Neuron (in vitro differentiated cells): ENCODE measurements around the gene GAA.

ENCODE experiments used
- H2AFZ ChIP-seq: one replicate; pipeline ENCODE4 v1.6.1; 2013; ENCODE audit warnings: low read depth, mild to moderate bottlenecking, inconsistent platforms, low read length, moderate library complexity
- H3K27me3 ChIP-seq: one replicate; pipeline ENCODE4 v1.6.1; 2013; ENCODE audit warnings: low read length; ENCODE audit not compliant: insufficient read depth
- H3K36me3 ChIP-seq: one replicate; pipeline ENCODE4 v1.6.1; 2013; ENCODE audit warnings: low read length; ENCODE audit not compliant: insufficient read depth
- H3K4me1 ChIP-seq: one replicate; pipeline ENCODE4 v1.6.1; 2013; ENCODE audit warnings: low read length; ENCODE audit not compliant: insufficient read depth
- H3K4me3 ChIP-seq: 2 replicates; pipeline ENCODE4 v1.5.1; 2013; ENCODE audit warnings: mild to moderate bottlenecking, low read length, moderate library complexity
- H3K9me3 ChIP-seq: one replicate; pipeline ENCODE4 v1.6.1; 2013; ENCODE audit warnings: low read length

Gene GAA

GRCh38 chr17:80109713-80110446, 8.5 kb downstream of the GAA start:
- H3K27me3 ChIP-seq = no peaks in the 10 kb centered on the region
- no peak overlapping the region for H2AFZ ChIP-seq
- H3K4me3 ChIP-seq = no peak overlapping the region
- H3K4me1 ChIP-seq = no peaks in the 10 kb centered on the region
- H3K36me3 ChIP-seq = no peaks in the 10 kb centered on the region
- peaks cover 3% of the 10 kb centered on the region for H3K9me3 ChIP-seq

DNA sequence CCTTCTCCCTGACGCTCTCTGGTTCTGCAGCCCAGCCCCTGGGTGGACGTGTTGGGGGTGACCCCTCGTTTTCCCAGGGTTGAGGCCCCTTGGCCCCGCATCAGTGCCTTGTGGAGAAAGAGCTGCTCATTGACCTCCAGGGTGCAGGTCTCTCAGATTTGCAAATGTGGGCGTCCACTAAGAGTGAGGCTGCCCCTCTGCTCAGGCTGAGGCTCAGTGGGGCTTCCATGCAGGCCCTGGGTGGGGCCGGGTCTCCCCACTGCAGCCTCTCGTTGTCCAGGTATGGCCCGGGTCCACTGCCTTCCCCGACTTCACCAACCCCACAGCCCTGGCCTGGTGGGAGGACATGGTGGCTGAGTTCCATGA, 9.0 kb downstream of the GAA start:
- no peaks in the 10 kb centered on the region for H3K4me1 ChIP-seq
- no peak overlapping the region for H2AFZ ChIP-seq

DNA sequence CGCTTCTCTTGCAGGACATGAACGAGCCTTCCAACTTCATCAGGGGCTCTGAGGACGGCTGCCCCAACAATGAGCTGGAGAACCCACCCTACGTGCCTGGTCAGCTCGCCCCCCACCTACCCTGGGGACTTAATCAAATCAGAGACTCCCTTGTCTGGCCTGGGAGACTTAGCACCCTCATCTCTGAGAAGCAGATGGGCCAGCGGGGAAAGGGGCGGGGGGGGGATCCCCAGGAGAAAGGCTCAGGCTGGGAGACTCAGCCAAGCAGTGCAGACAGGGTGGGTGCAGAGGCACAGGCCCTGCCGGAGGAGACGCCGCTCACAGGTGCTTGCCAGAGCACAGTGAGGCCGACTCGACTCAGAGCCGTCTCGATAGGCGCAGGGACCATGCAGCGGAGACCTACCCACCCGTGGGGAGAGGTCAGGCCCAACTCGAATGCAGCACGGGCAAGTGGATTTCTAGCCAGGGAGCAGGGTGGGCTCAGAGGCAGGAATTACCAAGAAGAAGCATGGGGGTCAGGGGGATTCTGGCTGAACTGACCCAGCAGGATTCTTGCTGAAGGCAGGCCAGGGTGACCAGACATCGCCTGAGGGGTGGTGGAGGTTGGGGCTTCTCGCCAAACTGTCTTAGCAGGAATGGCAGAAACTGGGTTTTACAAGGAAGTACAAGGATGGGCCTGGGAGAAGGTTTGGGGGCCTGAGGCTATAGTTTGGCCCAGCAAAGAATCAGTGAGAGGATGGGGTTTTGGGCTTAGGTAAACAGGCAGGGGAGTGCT, 9.7 kb downstream of the GAA start:
- H3K4me3 ChIP-seq = no peak overlapping the region
- peaks cover 6% of the 10 kb centered on the region for H3K4me1 ChIP-seq
- H2AFZ ChIP-seq = no peak overlapping the region
- H3K36me3 ChIP-seq = no peaks in the 10 kb centered on the region
- no peaks in the 10 kb centered on the region for H3K27me3 ChIP-seq
- peaks cover 3% of the 10 kb centered on the region for H3K9me3 ChIP-seq

More for the DNA sequence above, 9.0 kb downstream of the GAA start:
- Histone ChIP-seq H3K4me3 (no peak overlapping the region), H3K9me3 (peaks cover 3% of the 10 kb centered on the region), H3K27me3 (no peaks in the 10 kb centered on the region), H3K36me3 (no peaks in the 10 kb centered on the region)

- no peak overlapping the region for H2AFZ ChIP-seq
- no peak overlapping the region for H3K4me3 ChIP-seq
- H3K4me1 ChIP-seq = peaks cover 14% of the 10 kb centered on the region
- H3K27me3 ChIP-seq = no peaks in the 10 kb centered on the region
- no peaks in the 10 kb centered on the region for H3K36me3 ChIP-seq
- peaks cover 3% of the 10 kb centered on the region for H3K9me3 ChIP-seq
Measured at GRCh38 chr17:80111702-80112470, 10.5 kb downstream of the GAA start.

- H3K4me1 ChIP-seq = peaks cover 14% of the 10 kb centered on the region
- H3K9me3 ChIP-seq = peaks cover 3% of the 10 kb centered on the region
- no peak overlapping the region for H3K4me3 ChIP-seq
- no peak overlapping the region for H2AFZ ChIP-seq
- no peaks in the 10 kb centered on the region for H3K36me3 ChIP-seq
- H3K27me3 ChIP-seq = no peaks in the 10 kb centered on the region
Measured at GRCh38 chr17:80112471-80113032, 11.2 kb downstream of the GAA start.

GRCh38 chr17:80113033-80113484, 11.7 kb downstream of the GAA start:
- peaks cover 14% of the 10 kb centered on the region for H3K4me1 ChIP-seq
- no peak overlapping the region for H3K4me3 ChIP-seq
- H2AFZ ChIP-seq = no peak overlapping the region
- no peaks in the 10 kb centered on the region for H3K36me3 ChIP-seq
- peaks cover 3% of the 10 kb centered on the region for H3K9me3 ChIP-seq
- no peaks in the 10 kb centered on the region for H3K27me3 ChIP-seq

DNA sequence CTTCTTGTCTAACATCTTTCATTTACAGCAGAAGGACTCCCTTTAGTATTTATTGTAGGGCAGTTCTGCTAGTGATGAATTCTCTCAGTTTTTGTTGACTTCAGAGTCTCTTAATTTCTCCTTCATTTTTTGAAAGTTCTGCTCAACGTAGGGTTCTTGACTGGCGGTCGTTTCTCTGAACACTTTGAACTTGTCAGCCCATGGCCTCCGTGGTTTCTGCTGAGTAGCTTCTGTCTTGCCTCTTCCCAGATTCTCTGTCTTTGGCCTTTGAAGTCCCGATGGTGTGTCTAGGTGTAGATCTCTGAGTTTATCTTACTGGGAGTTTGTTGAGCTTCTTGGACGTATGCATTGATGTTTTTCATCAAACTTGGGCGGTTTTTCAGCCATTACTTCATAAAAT, 13.4 kb downstream of the GAA start:
- H3K4me1 ChIP-seq = peaks cover 14% of the 10 kb centered on the region
- H3K9me3 ChIP-seq = peaks cover 3% of the 10 kb centered on the region
- H3K36me3 ChIP-seq = no peaks in the 10 kb centered on the region
- no peaks in the 10 kb centered on the region for H3K27me3 ChIP-seq
- no peak overlapping the region for H3K4me3 ChIP-seq
- H2AFZ ChIP-seq = no peak overlapping the region

DNA sequence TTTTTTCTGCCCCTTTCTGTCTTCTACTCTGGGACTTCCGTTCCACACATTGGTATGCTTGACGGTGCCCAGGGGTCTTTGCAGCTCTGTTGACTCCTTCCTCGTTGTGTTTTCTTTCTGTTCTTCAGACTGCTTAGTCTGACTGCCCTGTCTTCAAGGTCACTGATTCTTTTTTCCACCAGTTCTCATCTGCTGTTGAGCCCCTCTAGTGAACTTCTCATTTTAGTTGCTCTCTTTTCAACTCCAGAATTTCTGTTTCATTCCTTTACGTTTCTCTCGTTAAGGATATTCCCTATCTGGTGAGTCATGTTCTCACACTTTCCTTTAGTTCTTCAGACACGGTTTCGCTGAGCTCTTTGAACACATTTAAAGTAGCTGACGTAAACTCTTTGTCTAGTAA, 13.8 kb downstream of the GAA start:
- H3K36me3 ChIP-seq = no peaks in the 10 kb centered on the region
- peaks cover 3% of the 10 kb centered on the region for H3K9me3 ChIP-seq
- no peak overlapping the region for H3K4me3 ChIP-seq
- H2AFZ ChIP-seq = no peak overlapping the region
- H3K4me1 ChIP-seq = peaks cover 14% of the 10 kb centered on the region
- H3K27me3 ChIP-seq = no peaks in the 10 kb centered on the region

DNA sequence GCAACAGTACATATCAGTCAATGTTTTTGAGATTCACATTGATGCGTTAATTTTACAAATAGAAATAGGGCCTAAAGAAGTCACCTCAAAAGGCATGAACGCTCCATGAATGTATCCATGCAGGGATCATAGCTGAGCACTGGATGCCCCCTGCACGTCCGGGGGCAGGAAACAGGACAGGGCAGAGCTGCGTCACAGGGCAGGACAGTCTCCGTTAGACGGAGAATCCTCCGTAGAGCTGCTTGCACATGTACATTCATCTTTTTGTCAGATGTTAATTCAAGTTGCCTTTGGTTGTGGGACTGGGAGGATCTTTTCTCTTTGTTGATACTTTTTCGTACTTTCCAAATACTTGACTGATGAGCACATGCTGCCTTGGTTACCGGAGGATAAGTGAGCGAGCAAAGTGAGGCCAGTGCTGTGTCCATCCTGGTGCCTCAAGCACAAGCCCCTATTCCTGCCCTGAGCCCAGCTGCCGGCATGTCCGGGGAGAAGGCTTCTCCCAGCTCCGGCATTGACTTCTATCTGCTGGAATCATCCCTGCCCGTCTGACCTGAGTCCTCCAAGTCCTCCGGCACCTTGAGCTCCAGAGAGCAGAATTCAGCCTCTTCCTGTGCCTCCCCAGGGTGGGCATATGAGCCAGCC, 15.0 kb downstream of the GAA start:
- H3K36me3 ChIP-seq = no peaks in the 10 kb centered on the region
- H2AFZ ChIP-seq = no peak overlapping the region
- no peaks in the 10 kb centered on the region for H3K27me3 ChIP-seq
- H3K4me1 ChIP-seq = peaks cover 14% of the 10 kb centered on the region
- H3K9me3 ChIP-seq = peaks cover 3% of the 10 kb centered on the region
- no peak overlapping the region for H3K4me3 ChIP-seq

DNA sequence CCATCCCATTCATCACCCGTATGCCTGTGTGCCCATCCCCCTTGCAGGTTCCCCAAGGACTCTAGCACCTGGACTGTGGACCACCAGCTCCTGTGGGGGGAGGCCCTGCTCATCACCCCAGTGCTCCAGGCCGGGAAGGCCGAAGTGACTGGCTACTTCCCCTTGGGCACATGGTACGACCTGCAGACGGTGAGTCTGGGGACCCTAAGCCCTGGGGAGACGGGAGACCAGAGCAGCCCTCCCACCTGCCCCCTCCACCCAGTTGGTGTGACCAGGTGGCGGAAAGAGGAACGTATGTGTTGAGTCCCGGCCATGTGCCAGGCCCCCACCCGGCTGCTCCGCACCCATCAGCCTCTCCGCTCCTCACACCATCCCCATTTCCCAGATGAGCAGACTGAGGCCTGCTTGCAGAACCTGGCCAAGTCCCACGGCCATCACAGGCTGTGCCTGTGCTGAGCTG, 15.6 kb downstream of the GAA start:
- Histone ChIP-seq H3K4me3 (no peak overlapping the region), H3K36me3 (no peaks in the 10 kb centered on the region)

DNA sequence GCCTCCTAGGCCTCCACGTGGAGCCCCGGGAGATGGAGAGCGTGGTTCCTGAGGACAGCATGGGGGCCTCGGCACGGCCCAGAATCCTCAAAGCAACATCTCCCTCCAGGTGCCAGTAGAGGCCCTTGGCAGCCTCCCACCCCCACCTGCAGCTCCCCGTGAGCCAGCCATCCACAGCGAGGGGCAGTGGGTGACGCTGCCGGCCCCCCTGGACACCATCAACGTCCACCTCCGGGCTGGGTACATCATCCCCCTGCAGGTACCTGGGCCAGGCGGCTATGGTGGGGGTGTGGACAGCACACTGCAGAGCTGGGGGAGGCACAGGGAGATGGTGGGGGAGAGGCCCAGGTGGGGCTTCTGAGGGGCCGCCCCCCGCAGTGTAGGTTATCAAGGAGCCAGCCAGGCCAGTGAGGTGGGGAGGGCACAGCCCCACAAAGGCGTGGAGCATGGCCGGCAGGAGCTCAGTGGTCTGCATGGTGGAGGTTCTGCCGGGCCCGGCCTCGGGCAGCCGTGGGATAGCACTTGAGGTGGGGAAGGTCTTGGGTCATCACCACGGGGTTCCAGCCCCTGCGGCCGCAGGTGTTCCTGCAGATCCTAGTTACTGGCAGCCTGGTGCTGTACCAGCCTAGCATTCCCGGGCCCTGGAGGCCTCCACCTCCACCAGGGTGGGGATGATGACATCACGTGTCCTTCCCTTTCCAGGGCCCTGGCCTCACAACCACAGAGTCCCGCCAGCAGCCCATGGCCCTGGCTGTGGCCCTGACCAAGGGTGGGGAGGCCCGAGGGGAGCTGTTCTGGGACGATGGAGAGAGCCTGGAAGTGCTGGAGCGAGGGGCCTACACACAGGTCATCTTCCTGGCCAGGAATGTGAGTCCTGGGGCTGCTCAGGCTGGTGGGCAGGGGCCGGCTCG, 16.4 kb downstream of the GAA start:
- Histone ChIP-seq H3K4me3 (no peak overlapping the region), H3K27me3 (no peaks in the 10 kb centered on the region), H3K4me1 (peaks cover 14% of the 10 kb centered on the region), H3K9me3 (peaks cover 3% of the 10 kb centered on the region), H2AFZ (no peak overlapping the region), H3K36me3 (no peaks in the 10 kb centered on the region)

More for the DNA sequence above, 15.6 kb downstream of the GAA start:
- Histone ChIP-seq H3K9me3 (peaks cover 3% of the 10 kb centered on the region), H3K27me3 (no peaks in the 10 kb centered on the region), H3K4me1 (peaks cover 14% of the 10 kb centered on the region), H2AFZ (no peak overlapping the region)
